GM21367 (cell line): ENCODE data around the gene PLPPR1.

Source experiments
- ATAC-seq: cut with Tn5 transposase; IDR thresholded peaks from one replicate; pipeline ENCODE4 v1.9.1; 2021; ENCODE audit not compliant: unreplicated experiment

Gene PLPPR1

GRCh38 chr9:101047848-101048397, 19.4 kb downstream of the PLPPR1 start:
- no peak for ATAC-seq

- no peak for ATAC-seq
These were observed 22.1 kb downstream of the PLPPR1 start for GRCh38 chr9:101050650-101051049.

GRCh38 chr9:101054657-101055056, 26.1 kb downstream of the PLPPR1 start:
- no peak for ATAC-seq

- no peak for ATAC-seq
These were observed 27.0 kb downstream of the PLPPR1 start for GRCh38 chr9:101055516-101055915.

GRCh38 chr9:101062686-101063085, 34.2 kb downstream of the PLPPR1 start:
- no peak for ATAC-seq

GRCh38 chr9:101063192-101063591, 34.7 kb downstream of the PLPPR1 start:
- ATAC-seq, result no peak

- ATAC-seq, result no peak
These were observed 35.7 kb downstream of the PLPPR1 start for GRCh38 chr9:101064206-101064605.

GRCh38 chr9:101065930-101066329, 37.4 kb downstream of the PLPPR1 start:
- no peak for ATAC-seq

- no peak for ATAC-seq
These were observed 40.2 kb downstream of the PLPPR1 start for GRCh38 chr9:101068696-101069095.

- no peak for ATAC-seq
These were observed 43.7 kb downstream of the PLPPR1 start for GRCh38 chr9:101072259-101072658.

- no peak for ATAC-seq
These were observed 44.6 kb downstream of the PLPPR1 start for GRCh38 chr9:101073122-101073521.

- ATAC-seq, result no peak
These were observed 53.1 kb downstream of the PLPPR1 start for GRCh38 chr9:101081641-101082040.

GRCh38 chr9:101083448-101084202, 55.1 kb downstream of the PLPPR1 start:
- no peak for ATAC-seq

- no peak for ATAC-seq
These were observed 58.9 kb downstream of the PLPPR1 start for GRCh38 chr9:101087426-101087825.

GRCh38 chr9:101092922-101093321, 64.4 kb downstream of the PLPPR1 start:
- no peak for ATAC-seq

GRCh38 chr9:101093620-101094019, 65.1 kb downstream of the PLPPR1 start:
- no peak for ATAC-seq

GRCh38 chr9:101094686-101095085, 66.2 kb downstream of the PLPPR1 start:
- no peak for ATAC-seq

GRCh38 chr9:101097210-101097609, 68.7 kb downstream of the PLPPR1 start:
- ATAC-seq, result no peak

- no peak for ATAC-seq
These were observed 69.9 kb downstream of the PLPPR1 start for GRCh38 chr9:101098392-101098791.

- no peak for ATAC-seq
These were observed 85.8 kb downstream of the PLPPR1 start for GRCh38 chr9:101114317-101114716.

- no peak for ATAC-seq
These were observed 86.6 kb downstream of the PLPPR1 start for GRCh38 chr9:101115102-101115501.

GRCh38 chr9:101117161-101117560, 88.6 kb downstream of the PLPPR1 start:
- no peak for ATAC-seq
